Spleen (tissue), 7 donors: Measurements from ENCODE around the gene FHAD1.

Experiments
- CTCF ChIP-seq, 11 experiments: fragments of 200-600 bp in 7 of 11; fragments of 450-650 bp in 4 of 11; sonication (generic) in 4 of 11; IDR thresholded peaks in 8 of 11; conservative IDR thresholded peaks in 3 of 11; 1 replicate in 7 of 11; 2 replicates in 4 of 11; pipeline versions ENCODE4 v1.4.0 to v1.8.0; 2016 to 2021; ENCODE audit warnings: antibody characterized with exemption in 11 of 11, inconsistent platforms in 4 of 11, mild to moderate bottlenecking in 1 of 11
- POLR2A ChIP-seq, 3 donors: fragments of 450-650 bp; IDR thresholded peaks; one replicate each; pipeline ENCODE4 v1.5.1; 2017; ENCODE audit warnings: antibody characterized with exemption in 3 of 3, mild to moderate bottlenecking in 1 of 3
- donor health status: DM: no; HTN: no; CAD: no; lungs with moderate emphysema.
- donor health status: DM: no; HTN: no; CAD: no.
- donor health status: DM: no; HTN: no; CAD: no.

DNA sequence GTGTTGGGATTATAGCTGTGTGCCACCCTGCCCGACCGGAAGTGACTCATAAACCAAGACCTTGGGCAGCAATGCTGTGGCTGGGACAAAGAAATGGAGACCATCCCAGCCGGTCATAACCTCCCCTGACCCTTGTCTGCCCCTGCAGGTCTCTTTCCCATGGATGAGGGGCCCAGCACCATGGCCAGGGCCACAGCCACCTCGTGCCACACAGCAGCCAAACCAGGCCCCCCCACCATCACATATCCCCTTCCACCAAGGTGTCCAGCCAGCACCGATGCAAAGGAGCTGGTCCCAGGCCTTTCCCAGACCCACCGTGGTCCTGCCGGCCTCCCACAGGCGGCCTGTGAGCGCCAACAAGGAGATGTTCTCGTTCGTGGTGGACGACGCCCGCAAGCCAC, 42.2 kb downstream of the FHAD1 start:
- no peak for TF ChIP-seq POLR2A (IDR thresholded peaks at IDR 0.05)
- no peak for TF ChIP-seq CTCF (IDR thresholded peaks at IDR 0.05 in 8 of 11, conservative IDR thresholded peaks at IDR 0.05 in 3 of 11)
